HG03025 (cell line): ENCODE data around the gene GNMT.
"Not testable (repeated sequence)": the region's sequence is repeated elsewhere in the genome, so short reads cannot be mapped to it uniquely, and the experiment has no call there.

Experiments used
- ATAC-seq: cut with Tn5 transposase; IDR thresholded peaks from one replicate; pipeline ENCODE4 v1.9.1; 2021; ENCODE audit warnings: mild to moderate bottlenecking, moderate library complexity; ENCODE audit not compliant: unreplicated experiment, low FRiP score

Gene GNMT

DNA sequence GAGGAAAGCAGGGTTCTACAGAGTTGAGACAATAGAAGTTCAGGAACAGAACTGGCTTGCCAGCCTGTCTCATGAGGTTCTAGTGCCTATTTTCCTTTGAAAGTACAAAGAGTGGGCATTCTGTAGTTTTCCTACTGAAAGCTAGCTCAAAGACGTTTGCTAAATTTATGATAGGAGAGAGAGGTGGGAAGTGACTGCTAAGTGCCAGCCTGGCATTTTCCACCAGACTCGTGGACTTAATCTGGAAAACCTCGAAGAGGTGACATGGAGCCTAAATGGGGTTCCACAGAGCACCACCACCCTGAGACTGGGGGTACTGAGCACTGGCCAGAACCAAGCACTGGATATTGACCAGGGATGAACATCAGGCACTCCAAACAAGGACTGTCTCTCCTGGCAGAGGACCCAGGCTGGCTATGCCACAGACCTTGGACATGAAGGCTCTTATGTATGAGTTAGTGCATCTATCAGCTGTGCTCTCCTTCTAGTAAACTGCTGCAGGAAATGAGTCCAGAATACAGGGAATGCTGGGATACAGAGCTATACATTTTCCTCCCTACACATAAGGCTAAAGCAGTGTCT is 11.3 kb downstream of the GNMT start:
- no peak for ATAC-seq

- ATAC-seq = no peak
Measured at GRCh38 chr6:42973926-42974325, 13.4 kb downstream of the GNMT start.

GRCh38 chr6:42974919-42975505 is 14.5 kb downstream of the GNMT start:
- no peak for ATAC-seq

DNA sequence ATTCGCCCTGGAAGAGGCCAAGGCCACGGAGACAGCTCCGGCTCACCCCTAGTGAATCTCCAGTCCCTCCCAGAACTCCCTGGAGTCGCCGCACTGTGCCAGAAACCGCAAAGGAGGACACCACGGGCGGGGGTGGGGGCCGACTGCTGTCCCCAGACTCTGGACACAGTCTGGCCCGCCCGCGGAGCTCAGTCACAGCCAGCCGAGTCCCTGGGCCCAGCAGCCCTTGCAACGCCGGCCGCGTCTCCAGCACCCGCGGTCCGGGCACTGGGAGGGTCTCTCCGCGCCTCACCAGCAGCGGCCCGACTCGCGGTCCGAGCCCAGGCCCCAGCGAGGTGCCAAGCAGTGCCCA is 17.9 kb downstream of the GNMT start:
- ATAC-seq = peak; percentile 25

DNA sequence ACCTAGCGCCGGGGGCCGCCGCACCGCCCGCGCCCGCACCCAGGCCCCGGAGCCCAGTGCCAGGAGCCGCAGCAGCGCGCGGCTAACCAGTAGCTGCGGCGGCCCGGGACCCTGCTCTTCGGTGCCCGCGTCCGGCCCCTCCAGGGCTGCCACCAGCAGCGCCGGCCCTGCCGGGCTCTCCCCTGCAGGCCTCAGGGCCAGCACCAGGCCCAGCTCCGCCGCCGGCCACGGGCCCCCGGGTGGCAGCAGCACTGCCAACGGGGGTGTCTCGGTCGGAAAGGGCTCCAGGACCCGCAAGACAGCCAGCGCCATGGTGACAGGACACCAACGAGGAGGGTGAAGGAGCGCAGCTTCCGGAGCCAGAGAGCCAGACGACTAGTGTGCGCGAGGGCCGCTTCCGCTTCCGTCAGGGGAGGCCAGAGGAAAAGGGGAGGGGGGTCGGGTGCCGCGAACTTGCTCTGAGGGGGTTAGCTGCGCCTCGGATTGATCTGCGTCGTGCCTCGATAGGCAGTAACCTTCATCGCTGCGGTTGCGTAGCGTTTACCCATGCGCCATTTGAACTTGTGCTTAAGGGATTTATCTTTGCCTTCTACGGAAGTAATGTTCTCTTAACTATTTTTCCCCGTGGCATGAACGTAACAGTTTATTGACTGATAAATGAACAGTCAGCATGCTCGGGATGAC is 18.4 kb downstream of the GNMT start, which contains the start of gene PEX6:
TSS of gene PEX6 (minus strand) at position 343 of the 684 bp plus-strand sequence. CDS start at position 312, 31 bp downstream.
- peak; percentile 86 for ATAC-seq

- ATAC-seq = no peak
Measured at GRCh38 chr6:42979523-42980177, 19.1 kb downstream of the GNMT start.

DNA sequence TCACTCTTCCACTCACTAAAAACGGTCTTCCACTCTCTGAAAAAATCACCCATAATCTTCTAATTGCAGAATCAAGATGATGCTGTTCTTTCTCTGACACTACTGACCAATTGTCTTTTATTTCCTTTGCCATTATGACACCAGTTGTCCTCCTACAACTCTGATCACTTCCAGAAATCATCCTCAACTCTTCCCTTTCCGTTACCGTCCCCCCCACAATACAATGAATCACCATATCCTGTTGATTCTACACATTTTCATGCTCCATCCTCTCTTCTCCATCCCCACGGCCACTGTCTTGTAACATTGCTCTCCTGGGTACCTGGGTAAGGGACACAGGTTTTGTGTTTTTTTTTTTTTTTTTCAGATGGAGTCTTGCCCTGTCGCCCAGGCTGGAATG is 21.3 kb downstream of the GNMT start:
- no peak for ATAC-seq

- peak; percentile 88 for ATAC-seq
Measured at GRCh38 chr6:42984001-42984923, 23.7 kb downstream of the GNMT start, which contains the start of gene PPP2R5D. Gene PPP2R5D, plus strand, starts transcription at chr6:42984570. Its CDS starts 108 bp downstream, at chr6:42984678.

GRCh38 chr6:42984924-42985475 is 24.4 kb downstream of the GNMT start:
- ATAC-seq = no peak

DNA sequence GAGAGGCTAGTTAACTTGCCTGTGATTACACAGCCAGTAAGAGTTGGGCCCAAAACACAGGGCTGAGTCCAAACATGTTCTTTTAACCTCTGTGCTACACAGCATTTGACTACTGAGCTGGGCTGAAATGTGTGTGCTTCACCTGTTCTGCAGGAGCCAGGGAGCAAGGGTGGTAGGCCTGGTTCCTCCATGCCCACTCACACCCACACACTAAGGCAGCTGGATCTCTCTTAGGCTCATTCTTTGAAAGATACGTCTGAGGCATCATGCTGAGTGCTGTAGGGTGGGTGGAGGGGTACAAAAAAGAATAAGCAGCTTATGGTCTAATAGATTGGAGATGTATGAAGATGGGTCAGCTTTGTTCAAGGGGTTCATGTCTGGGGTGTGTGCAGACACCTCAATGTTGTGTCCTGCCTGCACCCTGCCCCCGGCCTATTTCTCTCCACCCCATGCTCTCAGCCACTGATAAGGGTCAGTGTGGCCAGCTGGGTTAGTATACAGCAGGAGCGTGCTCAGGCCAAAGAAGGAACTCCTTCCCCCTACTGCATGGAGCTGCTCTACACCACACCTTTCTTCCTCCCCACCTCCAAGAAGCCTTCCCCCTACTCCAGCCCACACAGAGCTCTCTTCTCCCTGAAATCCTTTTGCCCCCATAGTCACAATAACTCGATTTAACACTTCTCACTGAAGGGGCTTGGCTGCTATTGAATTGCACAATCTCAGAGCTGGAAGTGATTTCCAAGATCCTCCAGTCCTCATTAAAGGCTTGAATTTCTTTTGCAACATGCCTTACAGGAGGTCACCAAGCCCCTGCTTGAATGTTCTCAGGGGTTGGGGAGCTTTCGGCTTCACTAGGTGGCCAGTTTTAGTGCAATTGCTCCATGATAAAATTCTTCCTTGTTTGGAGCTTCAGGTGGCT is 27.2 kb downstream of the GNMT start:
- no peak for ATAC-seq

GRCh38 chr6:42988486-42989020 is 28.0 kb downstream of the GNMT start:
- ATAC-seq = no peak

- no peak for ATAC-seq
Measured at GRCh38 chr6:42989923-42990322, 29.4 kb downstream of the GNMT start.

GRCh38 chr6:42993445-42993844 is 32.9 kb downstream of the GNMT start:
- no peak for ATAC-seq

GRCh38 chr6:42996513-42996912 is 36.0 kb downstream of the GNMT start:
- no peak for ATAC-seq

DNA sequence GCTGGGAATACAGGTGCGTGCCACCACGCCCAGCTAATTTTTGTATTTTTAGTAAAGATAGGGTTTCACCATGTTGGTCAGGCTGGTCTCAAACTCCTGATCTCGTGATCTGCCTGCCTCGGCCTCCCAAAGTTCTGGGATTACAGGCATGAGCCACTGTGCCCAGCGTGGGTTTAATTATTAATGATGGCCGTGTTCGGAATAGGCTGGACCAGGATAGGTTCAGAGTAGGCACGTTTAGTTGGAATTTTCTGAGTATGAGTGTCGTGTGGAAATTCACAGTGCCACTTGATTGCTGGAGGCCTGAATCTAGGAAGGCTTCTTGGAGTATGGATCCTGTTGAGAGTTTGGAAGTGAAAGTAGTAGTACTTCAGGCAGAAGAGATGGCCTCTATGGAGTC is 37.7 kb downstream of the GNMT start:
- ATAC-seq = not testable (repeated sequence)

DNA sequence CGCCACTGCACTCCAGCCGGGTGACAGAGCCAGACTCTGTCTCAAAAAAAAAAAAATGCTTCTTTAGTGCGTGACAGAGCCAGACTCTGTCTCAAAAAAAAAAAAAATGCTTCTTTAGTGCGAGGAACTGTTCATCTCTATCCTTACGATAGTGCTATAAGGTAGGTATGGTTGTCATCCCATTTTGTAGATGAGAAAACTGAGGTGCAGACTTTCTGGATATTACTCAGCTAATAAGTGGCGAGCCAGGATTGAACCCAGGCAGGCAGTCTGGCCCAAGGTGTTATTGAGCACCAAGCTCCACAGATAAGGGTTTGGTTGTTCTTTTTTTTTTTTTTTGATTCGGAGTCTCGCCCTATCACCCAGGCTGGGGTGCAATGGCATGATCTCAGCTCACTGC is 41.3 kb downstream of the GNMT start:
- ATAC-seq = no peak

- ATAC-seq = no peak
Measured at GRCh38 chr6:43005844-43006243, 45.3 kb downstream of the GNMT start.

DNA sequence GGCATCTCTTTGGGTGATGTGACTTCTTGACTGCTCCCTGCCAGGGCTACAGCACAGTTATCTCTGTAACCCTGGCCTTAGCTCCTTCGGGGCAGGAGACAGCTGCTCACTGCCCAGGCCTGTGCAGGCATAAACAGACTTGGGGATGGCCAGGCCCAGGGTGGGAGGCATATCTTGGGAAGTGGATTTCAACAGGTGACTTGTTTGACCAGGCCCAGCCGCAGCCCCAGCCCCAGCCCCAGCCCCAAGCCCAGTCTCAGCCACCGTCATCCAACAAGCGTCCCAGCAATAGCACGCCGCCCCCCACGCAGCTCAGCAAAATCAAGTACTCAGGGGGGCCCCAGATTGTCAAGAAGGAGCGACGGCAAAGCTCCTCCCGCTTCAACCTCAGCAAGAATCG is 45.7 kb downstream of the GNMT start:
- ATAC-seq = no peak

- ATAC-seq = no peak
Measured at GRCh38 chr6:43007126-43007525, 46.6 kb downstream of the GNMT start.
